Measurements from ENCODE around the gene HSD11B2. TPM values are rescaled to one million over a fixed set of nuclear protein-coding genes. Genes with fewer than 3 reads are reported as not detected.

Gene HSD11B2
- total and polyA plus RNA-seq, 2 donors (not counting 3 experiments of a cell fraction or from before 2014, with no cell fraction given) = 0.10 TPM; not detected in 1

DNA sequence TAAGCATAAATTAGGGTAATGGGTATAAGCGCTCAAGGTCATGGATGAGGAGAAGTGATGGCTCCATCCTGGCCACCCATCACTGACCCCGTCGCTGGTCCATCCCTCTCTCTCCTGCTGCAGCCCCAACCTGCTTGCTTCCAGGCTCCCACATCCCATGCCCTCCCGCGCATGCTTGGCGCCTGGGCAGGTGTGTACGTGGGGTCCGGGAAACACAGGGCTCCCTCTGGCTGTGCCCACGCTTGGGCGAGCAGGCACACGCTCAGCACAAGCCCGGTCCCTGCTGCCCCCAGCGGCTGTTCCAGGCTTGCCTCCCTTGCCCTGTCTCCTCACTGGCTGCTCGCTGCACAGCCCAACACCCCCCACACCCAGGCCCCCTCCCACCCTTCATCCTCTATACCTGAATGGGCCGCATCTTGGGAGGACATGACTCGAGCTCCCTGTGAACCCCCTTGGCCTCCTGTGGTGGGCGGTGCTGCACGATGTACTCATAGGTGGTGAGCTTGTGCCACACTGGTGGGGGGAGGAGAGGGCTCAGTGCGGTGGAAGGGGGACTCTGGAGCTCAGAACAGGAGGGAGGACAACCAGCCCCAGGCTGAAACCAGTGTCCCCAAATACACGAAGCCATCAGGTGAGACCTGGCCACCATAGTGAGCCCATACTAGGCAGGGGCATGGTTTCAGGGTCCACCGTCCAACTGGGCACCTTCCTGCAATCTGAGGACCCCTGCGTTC, 32.9 kb upstream of the HSD11B2 start:
- no peak for TF ChIP-seq POLR2AphosphoS5 (IDR thresholded peaks at IDR 0.05; ENCODE audit: insufficient read depth, low read depth, low read length)
- no peak for TF ChIP-seq JUN (IDR thresholded peaks at IDR 0.05; ENCODE audit: borderline replicate concordance, insufficient read depth, insufficient read length, low read depth)
- no peak for TF ChIP-seq EZH2 (IDR thresholded peaks at IDR 0.05; ENCODE audit: borderline replicate concordance, low read depth, low read length, severe bottlenecking)
- no peak for TF ChIP-seq POLR2A (IDR thresholded peaks at IDR 0.05; ENCODE audit: low read depth, low read length)
- TF ChIP-seq, protein P1, sequence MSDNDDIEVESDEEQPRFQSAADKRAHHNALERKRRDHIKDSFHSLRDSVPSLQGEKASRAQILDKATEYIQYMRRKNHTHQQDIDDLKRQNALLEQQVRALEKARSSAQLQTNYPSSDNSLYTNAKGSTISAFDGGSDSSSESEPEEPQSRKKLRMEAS (IDR thresholded peaks at IDR 0.05; ENCODE audit: insufficient read depth, insufficient read length) = no peak
- TF ChIP-seq MYC (IDR thresholded peaks at IDR 0.05; ENCODE audit: low read depth, low read length) = no peak
- TF ChIP-seq GATA2 (IDR thresholded peaks at IDR 0.05; ENCODE audit: insufficient read depth, insufficient read length, low read depth, low read length) = no peak
- TF ChIP-seq, protein P2, sequence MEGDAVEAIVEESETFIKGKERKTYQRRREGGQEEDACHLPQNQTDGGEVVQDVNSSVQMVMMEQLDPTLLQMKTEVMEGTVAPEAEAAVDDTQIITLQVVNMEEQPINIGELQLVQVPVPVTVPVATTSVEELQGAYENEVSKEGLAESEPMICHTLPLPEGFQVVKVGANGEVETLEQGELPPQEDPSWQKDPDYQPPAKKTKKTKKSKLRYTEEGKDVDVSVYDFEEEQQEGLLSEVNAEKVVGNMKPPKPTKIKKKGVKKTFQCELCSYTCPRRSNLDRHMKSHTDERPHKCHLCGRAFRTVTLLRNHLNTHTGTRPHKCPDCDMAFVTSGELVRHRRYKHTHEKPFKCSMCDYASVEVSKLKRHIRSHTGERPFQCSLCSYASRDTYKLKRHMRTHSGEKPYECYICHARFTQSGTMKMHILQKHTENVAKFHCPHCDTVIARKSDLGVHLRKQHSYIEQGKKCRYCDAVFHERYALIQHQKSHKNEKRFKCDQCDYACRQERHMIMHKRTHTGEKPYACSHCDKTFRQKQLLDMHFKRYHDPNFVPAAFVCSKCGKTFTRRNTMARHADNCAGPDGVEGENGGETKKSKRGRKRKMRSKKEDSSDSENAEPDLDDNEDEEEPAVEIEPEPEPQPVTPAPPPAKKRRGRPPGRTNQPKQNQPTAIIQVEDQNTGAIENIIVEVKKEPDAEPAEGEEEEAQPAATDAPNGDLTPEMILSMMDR (IDR thresholded peaks at IDR 0.05; ENCODE audit: extremely low read depth in 1 of 2, insufficient read depth in 1 of 2, low read depth in 1 of 2, low read length in 2 of 2) = no peak
- TF ChIP-seq FOS (IDR thresholded peaks at IDR 0.05; ENCODE audit: borderline replicate concordance, insufficient read depth, low read length) = no peak
- ChIA-PET CTCF (interaction anchor here (1.7 to 4.1 kb wide), 5 partner anchors 14 to 138 kb away, joined by 13 to 65 read pairs (median 26); partner anchors contain the start of genes PLEKHG4 and ZDHHC1), POLR2A (no interaction called here)
- Histone ChIP-seq H3K4me1 (ENCODE audit: control insufficient read depth, extremely low read depth, insufficient read depth, low read length) (peaks cover 10% of the 10 kb centered on the region), H3K27me3 (ENCODE audit: control insufficient read depth in 2 of 2, insufficient read depth in 2 of 2, low read length in 2 of 2) (peaks cover 9 to 11% of the 10 kb centered on the region in 2 experiments), H3K36me3 (ENCODE audit: control insufficient read depth in 2 of 2, extremely low read depth in 1 of 2, insufficient read depth in 2 of 2, low read length in 2 of 2) (no peaks in the 10 kb centered on the region), H3K9me3 (replicated peaks; ENCODE audit: control insufficient read depth, insufficient read depth, low read length) (no peaks in the 10 kb centered on the region), H3K4me2 (ENCODE audit: insufficient read depth, low read length) (no peak overlapping the region), H3K79me2 (ENCODE audit: control insufficient read depth, insufficient read depth, low read length) (no peaks in the 10 kb centered on the region), H2AFZ (ENCODE audit: low read depth, low read length) (no peak overlapping the region), H3K9me1 (replicated peaks; ENCODE audit: control insufficient read depth, extremely low read depth, insufficient read depth, low read length) (no peaks in the 10 kb centered on the region), H3K27ac (ENCODE audit: insufficient read depth, low read depth, low read length) (no peak overlapping the region), H3K9ac (replicated peaks; ENCODE audit: extremely low read depth, insufficient read depth, low read length) (no peak overlapping the region), H4K20me1 (replicated peaks; ENCODE audit: control insufficient read depth, extremely low read depth, insufficient read depth, low read length) (no peaks in the 10 kb centered on the region), H3K4me3 (replicated peaks in 1 of 3; ENCODE audit: insufficient read depth in 1 of 3, low read depth in 1 of 3, low read length in 3 of 3) (no peak overlapping the region)
- FAIRE-seq (no peak), DNase-seq (ENCODE audit: low read depth, low spot score) (no peak)
- dilution Hi-C loops (cut with MboI; ENCODE audit: extremely low pct_ligation_motif_present, low sequenced_read_pairs) (no loop called here), intact Hi-C loops (cut with micrococcal nuclease) (loop anchor here (10.0 kb wide), 2 partner anchors 203 to 443 kb away; partner anchors contain the start of genes E2F4, ELMO3 and EXOC3L1)
- no TSS peak for BruUV-seq (replicated peaks)
